A673 (cell line): ENCODE measurements around the gene ELOVL5.

Experiments used
- CTCF ChIP-seq: fragments of 300-800, 200-600 bp; sonication (generic); conservative IDR thresholded peaks from 2 replicates; pipeline ENCODE4 v1.5.1; 2017; ENCODE audit warnings: low read depth, mild to moderate bottlenecking, antibody characterized with exemption, low read length, moderate library complexity, mixed read lengths
- EZH2 ChIP-seq: fragments of 200-600 bp; sonication (generic); IDR thresholded peaks from 2 replicates; pipeline ENCODE4 v1.6.1; 2017; ENCODE audit warnings: borderline replicate concordance, low read depth, mild to moderate bottlenecking, mixed read lengths, antibody characterized with exemption, low read length; ENCODE audit not compliant: poor library complexity, severe bottlenecking

GRCh38 chr6:53235508-53235907 is 113.2 kb downstream of the ELOVL5 start:
- no peak for TF ChIP-seq CTCF
- no peak for TF ChIP-seq EZH2
